CD4-positive, alpha-beta memory T cell (primary cell): ENCODE results near the gene ADPRHL1. TPM values are rescaled to one million over a fixed set of nuclear protein-coding genes. Genes with fewer than 3 reads are reported as not detected.

ENCODE experiments used
- CTCF ChIA-PET: fragments of 350-600 bp; sonication (Branson Sonifier 250); formaldehyde crosslinking; loops from one replicate; lab custom pipeline; 2021; ENCODE audit warnings: inconsistent platforms; ENCODE audit not compliant: partially characterized antibody; lab: Charles Lee
- POLR2A ChIA-PET: fragments of 350-600 bp; sonication (Branson Sonifier 250); formaldehyde crosslinking; loops from one replicate; lab custom pipeline; 2021; ENCODE audit not compliant: partially characterized antibody; lab: Charles Lee
- DNase-seq, 5 donors: peaks; one replicate each; pipeline versions ENCODE4 v3.0.0 to v3.0.0-alpha.2; 2020 to 2022; ENCODE audit warnings: mixed read lengths in 1 of 5
- H3K27ac ChIP-seq: one replicate; pipeline ENCODE4 v1.7.0; 2013; ENCODE audit warnings: low read depth, low read length
- H3K27me3 ChIP-seq: 2 replicates; pipeline ENCODE4 v1.7.0; 2013; ENCODE audit warnings: mild to moderate bottlenecking, low read length, moderate library complexity; ENCODE audit not compliant: insufficient read depth
- H3K36me3 ChIP-seq: 2 replicates; pipeline ENCODE4 v1.7.0; 2013; ENCODE audit warnings: mild to moderate bottlenecking, low read length, moderate library complexity; ENCODE audit not compliant: insufficient read depth
- H3K4me1 ChIP-seq: 2 replicates; pipeline ENCODE4 v1.7.0; 2013; ENCODE audit warnings: mild to moderate bottlenecking, low read length, moderate library complexity; ENCODE audit not compliant: insufficient read depth
- H3K4me3 ChIP-seq, 2 donors: one replicate each; pipeline ENCODE4 v1.7.0; 2013; ENCODE audit warnings: low read length in 2 of 2, mild to moderate bottlenecking in 1 of 2
- H3K9me3 ChIP-seq, 2 donors: one replicate each; pipeline ENCODE4 v1.7.0; 2013; ENCODE audit warnings: low read length in 2 of 2, control low read depth in 1 of 2; ENCODE audit not compliant: control insufficient read depth in 1 of 2
- H3K27ac Mint-ChIP-seq, 7 donors: one replicate each; pipeline ENCODE4 v1.8.0; 2020 to 2021; ENCODE audit warnings: mixed read lengths in 7 of 7, mild to moderate bottlenecking in 6 of 7, inconsistent platforms in 3 of 7, moderate library complexity in 3 of 7
- H3K27me3 Mint-ChIP-seq, 2 donors: one replicate each; pipeline ENCODE4 v1.8.0; 2020 to 2021; ENCODE audit warnings: mixed read lengths in 2 of 2
- H3K36me3 Mint-ChIP-seq, 2 donors: one replicate each; pipeline ENCODE4 v1.8.0; 2020 to 2021; ENCODE audit warnings: mixed read lengths in 2 of 2, inconsistent platforms in 1 of 2, mild to moderate bottlenecking in 1 of 2
- H3K4me1 Mint-ChIP-seq, 4 donors: one replicate each; pipeline ENCODE4 v1.8.0; 2020 to 2021; ENCODE audit warnings: mixed read lengths in 4 of 4, mild to moderate bottlenecking in 1 of 4
- H3K4me3 Mint-ChIP-seq, 8 donors: one replicate each; pipeline ENCODE4 v1.8.0; 2020 to 2021; ENCODE audit warnings: mixed read lengths in 8 of 8, mild to moderate bottlenecking in 7 of 8, moderate library complexity in 6 of 8, inconsistent platforms in 3 of 8
- H3K9me3 Mint-ChIP-seq, 8 donors: one replicate each; pipeline ENCODE4 v1.8.0; 2020 to 2021; ENCODE audit warnings: mixed read lengths in 8 of 8, mild to moderate bottlenecking in 5 of 8, inconsistent platforms in 3 of 8, moderate library complexity in 1 of 8
- intact Hi-C: fragments of 100-400 bp; cut with micrococcal nuclease; formaldehyde crosslinking; loops from one replicate; pipeline ENCODE4 v1.15.1; 2023
- polyA plus RNA-seq, 2 donors: library from polyadenylated mRNA; unstranded; fragments of 300-500 nt; fragmentation: Illumina TruSeq; gene quantifications; one replicate each; pipeline ENCODE4 v1.2.3, GENCODE V29; 2021
- total RNA-seq, 2 experiments: library from RNA; stranded (reverse); gene quantifications; one replicate each; pipeline ENCODE4 v1.2.3, GENCODE V29; 2021

ADPRHL1 gene
- total and polyA plus RNA-seq, 4 experiments from 2014 or later = 0.09 to 1.5 (median 1.3) TPM; not detected in 1

DNA sequence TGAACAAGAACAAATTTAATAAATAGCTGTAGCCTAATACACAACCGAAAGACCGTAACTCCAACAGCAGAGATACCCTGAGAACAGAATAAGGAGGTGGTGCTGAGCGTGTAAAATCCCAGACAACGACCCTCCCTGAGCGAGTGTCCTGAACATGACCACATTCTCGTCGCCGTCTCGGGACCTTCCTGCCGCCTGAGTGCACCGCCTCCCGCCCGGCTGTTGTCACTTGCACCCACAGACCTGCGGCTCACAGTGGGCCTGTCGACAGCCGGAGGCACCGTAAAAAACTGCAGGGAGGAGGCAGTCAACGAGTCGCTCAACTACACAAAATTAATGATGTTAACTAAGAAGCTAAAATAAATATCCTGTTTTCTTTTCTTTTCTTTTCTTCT is 53.5 kb downstream of the ADPRHL1 start:
- intact Hi-C loops = no loop called here
- CTCF ChIA-PET = no interaction called here
- no peak overlapping the region for H3K27ac ChIP-seq

DNA sequence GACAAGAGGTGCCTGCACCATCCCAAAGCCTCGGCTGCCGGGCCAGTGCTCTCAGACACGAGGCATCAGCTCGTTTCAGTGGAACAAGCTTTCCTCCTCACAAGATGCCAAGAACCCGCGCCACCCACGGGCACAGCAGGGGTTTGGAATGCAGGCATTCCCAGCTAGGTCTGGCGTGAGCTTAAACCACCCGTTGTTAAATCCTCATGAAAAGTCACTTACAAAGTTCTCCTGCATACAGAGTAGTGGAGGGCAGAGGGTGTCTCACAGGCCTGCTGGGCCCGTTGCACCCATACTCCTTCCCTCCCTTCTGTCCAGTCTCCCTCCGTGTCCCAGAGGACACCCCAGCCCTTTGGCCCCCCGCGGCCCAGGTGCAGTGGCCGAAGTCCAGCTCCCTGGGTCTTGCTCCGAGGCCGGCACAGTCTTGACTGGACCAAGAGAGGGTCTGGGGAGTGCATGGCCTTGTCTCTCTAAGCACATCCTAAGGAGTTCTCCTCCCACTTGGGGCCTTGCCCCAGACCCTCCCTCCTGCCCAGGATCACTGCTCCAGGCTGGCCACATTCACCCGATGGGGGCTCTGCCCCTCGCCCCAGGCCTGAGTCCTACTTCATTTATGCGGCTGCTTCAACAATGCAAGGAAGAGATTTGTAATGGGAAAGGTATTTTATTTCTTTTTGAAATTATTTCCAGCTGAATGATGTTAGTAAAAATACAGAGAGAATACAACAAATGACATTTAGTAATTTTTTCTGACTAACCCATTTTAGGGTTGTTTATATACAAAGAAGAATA is 54.1 kb downstream of the ADPRHL1 start:
- intact Hi-C loops = no loop called here
- no peaks in the 10 kb centered on the region for H3K9me3 Mint-ChIP-seq
- no peak for DNase-seq
- ChIA-PET CTCF (interaction anchor here (1.2 kb wide), 1 partner anchor 456 kb away, joined by 3 read pairs; no protein-coding TSS in a partner anchor), POLR2A (no interaction called here)
- Histone ChIP-seq H3K36me3 (no peaks in the 10 kb centered on the region), H3K4me3 (no peak overlapping the region), H3K9me3 (no peaks in the 10 kb centered on the region), H3K4me1 (peaks cover 2% of the 10 kb centered on the region), H3K27ac (no peak overlapping the region), H3K27me3 (no peaks in the 10 kb centered on the region)
- no peak overlapping the region for H3K4me3 Mint-ChIP-seq
- no peak overlapping the region for H3K27ac Mint-ChIP-seq
- no peaks in the 10 kb centered on the region for H3K36me3 Mint-ChIP-seq
- H3K27me3 Mint-ChIP-seq = no peaks in the 10 kb centered on the region
- H3K4me1 Mint-ChIP-seq = no peaks in the 10 kb centered on the region

More for the DNA sequence above, 53.5 kb downstream of the ADPRHL1 start:
- no peak overlapping the region for H3K4me3 ChIP-seq
- Mint-ChIP-seq H3K4me1 (no peaks in the 10 kb centered on the region), H3K27me3 (no peaks in the 10 kb centered on the region), H3K27ac (no peak overlapping the region), H3K36me3 (no peaks in the 10 kb centered on the region), H3K9me3 (no peaks in the 10 kb centered on the region), H3K4me3 (no peak overlapping the region)
- no peaks in the 10 kb centered on the region for H3K27me3 ChIP-seq
- no peak for DNase-seq
- H3K36me3 ChIP-seq = no peaks in the 10 kb centered on the region
- POLR2A ChIA-PET = no interaction called here
- H3K4me1 ChIP-seq = no peaks in the 10 kb centered on the region
- H3K9me3 ChIP-seq = no peaks in the 10 kb centered on the region

DNA sequence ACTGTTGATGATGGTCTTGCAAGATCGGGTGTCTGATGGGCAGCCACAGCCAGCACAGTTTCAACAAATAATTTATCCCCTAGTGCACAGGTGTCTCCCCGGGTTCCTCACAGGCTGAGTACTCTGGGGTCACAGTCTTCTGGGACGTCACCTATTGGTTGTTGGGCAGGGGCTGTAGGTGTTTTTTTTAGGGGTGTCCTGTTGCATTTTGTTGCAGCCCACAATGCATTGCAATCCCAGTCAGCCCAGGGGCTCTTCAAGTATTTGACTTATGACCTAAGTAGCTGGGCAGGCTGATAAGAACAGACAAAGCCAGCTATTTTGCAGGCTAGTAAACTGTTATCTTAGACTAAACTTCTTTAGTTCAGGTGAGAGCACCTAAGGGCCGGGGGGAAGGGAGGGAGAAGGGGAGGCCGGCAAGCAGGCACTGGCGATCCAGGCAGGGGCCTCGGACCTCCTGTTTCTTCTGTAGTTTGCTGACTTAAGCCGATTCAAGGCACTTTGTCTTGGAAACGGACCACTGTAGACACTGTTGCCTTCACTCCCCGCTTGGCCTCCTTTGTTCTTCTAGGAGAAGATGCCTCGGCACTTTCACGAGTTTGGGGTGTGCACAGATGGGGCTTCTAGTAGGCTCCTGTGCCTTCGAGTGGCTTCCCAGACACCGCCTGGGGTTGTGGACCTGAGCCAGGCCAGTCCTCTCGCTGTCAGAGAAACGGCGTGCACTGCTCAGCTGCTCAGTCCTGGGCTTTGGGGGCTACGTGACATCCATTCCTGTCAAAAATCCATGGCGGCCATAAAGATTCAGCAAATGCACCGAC is 55.5 kb downstream of the ADPRHL1 start:
- Histone ChIP-seq H3K27ac (no peak overlapping the region), H3K4me1 (peaks cover 11% of the 10 kb centered on the region), H3K27me3 (no peaks in the 10 kb centered on the region), H3K9me3 (no peaks in the 10 kb centered on the region), H3K4me3 (no peak overlapping the region), H3K36me3 (no peaks in the 10 kb centered on the region)
- CTCF ChIA-PET = no interaction called here
- Mint-ChIP-seq H3K4me1 (peaks cover 2 to 7% (median 4%) of the 10 kb centered on the region in 4 donors), H3K9me3 (no peaks in the 10 kb centered on the region), H3K27me3 (no peaks in the 10 kb centered on the region), H3K36me3 (no peaks in the 10 kb centered on the region), H3K27ac (no peak overlapping the region), H3K4me3 (no peak overlapping the region)
- intact Hi-C loops = no loop called here
- POLR2A ChIA-PET = no interaction called here
- no peak for DNase-seq

DNA sequence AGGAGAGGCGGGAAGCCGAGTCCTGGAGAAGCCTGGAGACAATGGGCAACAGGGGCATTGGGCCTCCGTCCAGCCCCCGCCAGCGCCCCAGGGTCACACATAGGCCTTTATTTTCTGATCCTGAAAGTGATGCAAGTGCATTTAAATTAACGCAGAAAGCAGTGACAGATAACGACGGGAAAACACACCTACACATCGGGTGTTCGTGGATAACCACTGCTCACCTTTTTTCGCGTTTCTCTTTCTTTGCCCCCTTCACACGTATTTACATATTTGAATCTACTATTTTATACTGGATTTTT is 59.0 kb downstream of the ADPRHL1 start:
- Mint-ChIP-seq H3K4me3 (peak overlapping the region in 7 of 8 donors; percentile 35 to 65 (median 61)), H3K36me3 (no peaks in the 10 kb centered on the region), H3K27ac (peak overlapping the region in 1 of 7 donors; percentile 16), H3K27me3 (no peaks in the 10 kb centered on the region), H3K9me3 (no peaks in the 10 kb centered on the region), H3K4me1 (peaks cover 2 to 7% (median 4%) of the 10 kb centered on the region in 4 donors)
- Histone ChIP-seq H3K4me3 (peak overlapping the region in 1 of 2 donors; percentile 70), H3K4me1 (peaks cover 11% of the 10 kb centered on the region), H3K27me3 (no peaks in the 10 kb centered on the region), H3K36me3 (no peaks in the 10 kb centered on the region), H3K27ac (no peak overlapping the region), H3K9me3 (no peaks in the 10 kb centered on the region)
- CTCF ChIA-PET = interaction anchor here (0.8 to 3.1 kb wide), 6 partner anchors 120 to 456 kb away, joined by 3 to 30 read pairs (median 4); no protein-coding TSS in a partner anchor
- intact Hi-C loops = loop anchor here (1.0 kb wide), 1 partner anchor 119 kb away; no protein-coding TSS in a partner anchor
- no peak for DNase-seq
- POLR2A ChIA-PET = interaction anchor here (1.0 to 1.7 kb wide), 2 partner anchors 97 to 451 kb away, joined by 3 to 6 read pairs; partner anchors contain the start of gene LAMP1

DNA sequence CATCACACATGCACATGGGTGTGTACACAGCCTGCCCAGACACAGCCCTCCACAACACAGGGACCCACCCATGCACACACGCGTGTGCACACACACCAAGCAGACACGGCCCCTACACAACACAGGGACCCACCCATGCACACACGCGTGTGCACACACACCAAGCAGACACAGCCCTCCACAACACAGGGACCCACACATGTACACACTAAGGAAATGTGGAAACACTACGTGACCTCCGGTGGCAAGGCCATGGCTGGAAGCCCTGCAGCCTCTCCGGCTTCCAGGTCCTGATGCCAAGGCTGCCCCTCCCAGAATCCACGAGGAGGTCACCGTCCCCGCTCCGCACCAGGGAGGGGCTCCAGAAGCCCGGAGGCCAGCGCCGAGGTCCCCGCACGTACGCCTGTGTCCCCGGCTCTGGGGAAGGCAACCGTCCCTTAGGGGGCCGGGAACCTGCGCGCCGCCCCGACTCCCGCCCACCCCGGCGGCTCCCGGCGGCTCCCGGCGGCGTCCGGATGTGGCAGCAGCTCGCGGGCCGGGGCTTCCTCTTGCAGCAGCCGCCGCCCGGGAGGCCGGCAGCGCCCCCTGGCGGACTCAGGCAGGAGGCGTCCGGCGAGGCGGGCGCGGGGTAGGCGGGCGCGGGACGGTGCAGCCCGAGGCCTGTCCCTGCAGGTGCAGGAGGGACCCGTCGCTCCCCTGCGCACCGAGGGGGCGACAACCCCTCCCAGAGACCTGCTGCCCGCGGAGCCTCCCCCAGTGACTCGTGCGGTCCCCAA is 59.5 kb downstream of the ADPRHL1 start:
- Mint-ChIP-seq H3K4me1 (peaks cover 2 to 7% (median 4%) of the 10 kb centered on the region in 4 donors), H3K27ac (peak overlapping the region in 5 of 7 donors; percentile 36 to 86 (median 62)), H3K9me3 (no peaks in the 10 kb centered on the region), H3K4me3 (peak overlapping the region; percentile 86 to 89 (median 88)), H3K27me3 (no peaks in the 10 kb centered on the region), H3K36me3 (no peaks in the 10 kb centered on the region)
- Histone ChIP-seq H3K4me1 (peaks cover 11% of the 10 kb centered on the region), H3K4me3 (peak overlapping the region; percentile 5 to 70), H3K27me3 (no peaks in the 10 kb centered on the region), H3K36me3 (no peaks in the 10 kb centered on the region), H3K9me3 (no peaks in the 10 kb centered on the region), H3K27ac (no peak overlapping the region)
- ChIA-PET POLR2A (interaction anchor here (1.0 to 1.7 kb wide), 2 partner anchors 97 to 450 kb away, joined by 3 to 6 read pairs; partner anchors contain the start of gene LAMP1), CTCF (interaction anchor here (0.6 to 3.1 kb wide), 7 partner anchors 116 to 456 kb away, joined by 3 to 30 read pairs (median 4); no protein-coding TSS in a partner anchor)
- peak; percentile 73 to 85 (median 83) for DNase-seq
- intact Hi-C loops = loop anchor here (1.0 kb wide), 1 partner anchor 118 kb away; no protein-coding TSS in a partner anchor

DNA sequence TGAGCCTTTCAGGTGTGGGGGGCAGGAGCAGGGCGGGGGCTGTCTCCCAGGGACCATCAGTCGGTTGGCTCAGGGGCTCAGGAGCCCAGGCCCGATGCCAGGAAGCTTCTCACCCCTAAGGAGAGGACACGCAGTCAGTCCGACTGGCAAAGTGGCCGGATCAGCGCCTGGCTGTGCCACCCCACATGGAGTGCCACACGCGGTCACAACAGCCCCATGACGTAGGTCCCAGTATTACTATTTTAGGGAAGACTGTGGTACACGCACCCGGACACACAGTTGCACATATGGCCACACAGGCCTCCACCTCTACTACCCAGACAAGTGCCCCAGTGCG is 60.1 kb downstream of the ADPRHL1 start:
- H3K27me3 ChIP-seq = no peaks in the 10 kb centered on the region
- H3K4me3 ChIP-seq = peak overlapping the region; percentile 5 to 70
- ChIA-PET POLR2A (no interaction called here), CTCF (interaction anchor here (1.3 to 3.1 kb wide), 2 partner anchors 116 to 450 kb away, joined by 4 to 30 read pairs; no protein-coding TSS in a partner anchor)
- no peak overlapping the region for H3K27ac ChIP-seq
- Mint-ChIP-seq H3K27me3 (no peaks in the 10 kb centered on the region), H3K4me3 (peak overlapping the region; percentile 86 to 89 (median 88)), H3K9me3 (peaks cover 0 to 4% (median 0%) of the 10 kb centered on the region in 8 donors), H3K4me1 (peaks cover 2 to 7% (median 4%) of the 10 kb centered on the region in 4 donors), H3K36me3 (no peaks in the 10 kb centered on the region), H3K27ac (peak overlapping the region in 5 of 7 donors; percentile 36 to 86 (median 62))
- H3K4me1 ChIP-seq = peaks cover 11% of the 10 kb centered on the region
- no peak for DNase-seq
- H3K9me3 ChIP-seq = no peaks in the 10 kb centered on the region
- intact Hi-C loops = no loop called here
- H3K36me3 ChIP-seq = no peaks in the 10 kb centered on the region
